Activated CD4-positive, alpha-beta T cell treated with anti-CD3 and anti-CD28 coated beads, Interleukin-2, Interleukin-4, amounts not matched to agents 100 ng/mL and 50 ng/mL, durations not matched to agents 16 hours and 8 hours (primary cell): ENCODE results near the gene SEMA5B.

ENCODE experiments used
- DNase-seq: peaks from one replicate; pipeline ENCODE4 v3.0.0-alpha.2; 2020; ENCODE audit warnings: low spot score

Gene SEMA5B

GRCh38 chr3:122969585-122970469, 57.7 kb downstream of the SEMA5B start:
- no peak for DNase-seq

- no peak for DNase-seq
These were observed 59.8 kb downstream of the SEMA5B start for GRCh38 chr3:122967765-122968164.

- no peak for DNase-seq
These were observed 60.2 kb downstream of the SEMA5B start for GRCh38 chr3:122967356-122967755.

GRCh38 chr3:122966045-122966444, 61.5 kb downstream of the SEMA5B start:
- DNase-seq, result no peak

- DNase-seq, result no peak
These were observed 62.8 kb downstream of the SEMA5B start for GRCh38 chr3:122964811-122965210.

- DNase-seq, result no peak
These were observed 65.4 kb downstream of the SEMA5B start for GRCh38 chr3:122962149-122962548.

GRCh38 chr3:122961146-122961545, 66.4 kb downstream of the SEMA5B start:
- DNase-seq, result no peak

- DNase-seq, result no peak
These were observed 66.9 kb downstream of the SEMA5B start for GRCh38 chr3:122960652-122961051.

GRCh38 chr3:122959339-122959738, 68.2 kb downstream of the SEMA5B start:
- DNase-seq, result no peak

- DNase-seq, result no peak
These were observed 69.6 kb downstream of the SEMA5B start for GRCh38 chr3:122957707-122958689.

- no peak for DNase-seq
These were observed 70.7 kb downstream of the SEMA5B start for GRCh38 chr3:122956693-122957455.

GRCh38 chr3:122955916-122956692, 71.5 kb downstream of the SEMA5B start:
- no peak for DNase-seq

GRCh38 chr3:122952520-122952919, 75.0 kb downstream of the SEMA5B start:
- no peak for DNase-seq

- DNase-seq, result no peak
These were observed 79.2 kb downstream of the SEMA5B start for GRCh38 chr3:122948408-122948807.

GRCh38 chr3:122947738-122948137, 79.8 kb downstream of the SEMA5B start:
- DNase-seq, result no peak

- no peak for DNase-seq
These were observed 80.4 kb downstream of the SEMA5B start for GRCh38 chr3:122947196-122947595.

- DNase-seq, result no peak
These were observed 81.4 kb downstream of the SEMA5B start for GRCh38 chr3:122946185-122946584.

- no peak for DNase-seq
These were observed 82.3 kb downstream of the SEMA5B start for GRCh38 chr3:122945230-122945629.

GRCh38 chr3:122944671-122945161, 82.8 kb downstream of the SEMA5B start:
- no peak for DNase-seq

- DNase-seq, result no peak
These were observed 83.8 kb downstream of the SEMA5B start for GRCh38 chr3:122943828-122944190.
